HEK293 (cell line): Measurements from ENCODE around the gene OLA1.

Source experiments
- CTCF ChIA-PET: fragments of 350-600 bp; formaldehyde crosslinking; extraction: SDS; loops from one replicate; lab custom pipeline; 2021; ENCODE audit warnings: antibody characterized with exemption; lab: Yijun Ruan, JAX
- POLR2A ChIA-PET: fragments of 300-600 bp; formaldehyde crosslinking; extraction: SDS; loops from one replicate; lab custom pipeline; 2020; ENCODE audit warnings: antibody characterized with exemption, inconsistent platforms; lab: Yijun Ruan, JAX
- H3K27ac ChIP-seq: fragments of 200-500 bp; sonication (Bioruptor generic); 2 replicates; pipeline ENCODE4 v1.5.1; 2014; ENCODE audit warnings: low read depth, low read length, control low read depth, inconsistent platforms; ENCODE audit errors: extremely low read depth
- H3K36me3 ChIP-seq, 2 experiments: fragments of 200-500 bp in 1 of 2; sonication (Bioruptor generic) in 1 of 2; 1 replicate in 1 of 2; 2 replicates in 1 of 2; pipeline ENCODE4 v1.5.1; 2014 to 2017; ENCODE audit warnings: inconsistent platforms in 2 of 2, low read length in 2 of 2; ENCODE audit not compliant: control insufficient read depth in 2 of 2, insufficient read depth in 1 of 2
- H3K4me1 ChIP-seq: fragments of 200-500 bp; sonication (Bioruptor generic); 2 replicates; pipeline ENCODE4 v1.5.1; 2014; ENCODE audit warnings: mild to moderate bottlenecking, low read length, inconsistent platforms; ENCODE audit not compliant: control insufficient read depth, insufficient read depth
- H3K4me3 ChIP-seq: 2 replicates; pipeline ENCODE4 v1.5.1; 2011; ENCODE audit warnings: low read depth, mild to moderate bottlenecking, control low read depth, low read length, moderate library complexity
- H3K9me3 ChIP-seq: fragments of 200-500 bp; sonication (Bioruptor generic); 2 replicates; pipeline ENCODE4 v1.5.1; 2014; ENCODE audit warnings: low read depth, low read length, inconsistent platforms; ENCODE audit not compliant: control insufficient read depth, insufficient read depth
- KLF1 ChIP-seq: fragments of 450-650 bp; formaldehyde crosslinking; IDR thresholded peaks from 2 replicates; pipeline ENCODE4 v1.5.1; 2016; ENCODE audit warnings: missing biosample characterization, missing genetic modification characterization
- KLF17 ChIP-seq: fragments of 450-650 bp; formaldehyde crosslinking; IDR thresholded peaks from 2 replicates; pipeline ENCODE4 v1.5.1; 2016; ENCODE audit warnings: missing biosample characterization, missing genetic modification characterization
- OSR2 ChIP-seq: fragments of 450-650 bp; formaldehyde crosslinking; IDR thresholded peaks from 2 replicates; pipeline ENCODE4 v1.5.1; 2016; ENCODE audit warnings: missing biosample characterization, missing genetic modification characterization
- PRDM2 ChIP-seq: fragments of 450-650 bp; formaldehyde crosslinking; IDR thresholded peaks from 2 replicates; pipeline ENCODE4 v1.5.1; 2016; ENCODE audit warnings: missing biosample characterization, missing genetic modification characterization, borderline replicate concordance
- PRDM4 ChIP-seq: fragments of 450-650 bp; formaldehyde crosslinking; IDR thresholded peaks from 2 replicates; pipeline ENCODE4 v1.5.1; 2017; ENCODE audit warnings: missing biosample characterization, missing genetic modification characterization
- RBAK ChIP-seq: fragments of 450-650 bp; formaldehyde crosslinking; IDR thresholded peaks from 2 replicates; pipeline ENCODE4 v1.5.1; 2016; ENCODE audit warnings: missing biosample characterization, missing genetic modification characterization
- SP2 ChIP-seq: fragments of 450-650 bp; formaldehyde crosslinking; IDR thresholded peaks from 2 replicates; pipeline ENCODE4 v1.5.1; 2016; ENCODE audit warnings: missing biosample characterization, missing genetic modification characterization
- ZBTB8A ChIP-seq: fragments of 450-650 bp; formaldehyde crosslinking; IDR thresholded peaks from 2 replicates; pipeline ENCODE4 v1.5.1; 2016; ENCODE audit warnings: missing biosample characterization, missing genetic modification characterization
- ZFHX2 ChIP-seq: fragments of 450-650 bp; formaldehyde crosslinking; conservative IDR thresholded peaks from 2 replicates; pipeline ENCODE4 v1.5.1; 2016; ENCODE audit warnings: missing biosample characterization, missing genetic modification characterization
- ZNF18 ChIP-seq: fragments of 450-650 bp; formaldehyde crosslinking; IDR thresholded peaks from 2 replicates; pipeline ENCODE4 v1.5.1; 2016; ENCODE audit warnings: missing biosample characterization, missing genetic modification characterization
- ZNF26 ChIP-seq: fragments of 450-650 bp; formaldehyde crosslinking; IDR thresholded peaks from 2 replicates; pipeline ENCODE4 v1.5.1; 2016; ENCODE audit warnings: missing biosample characterization, missing genetic modification characterization
- ZNF341 ChIP-seq: fragments of 450-650 bp; formaldehyde crosslinking; IDR thresholded peaks from 2 replicates; pipeline ENCODE4; 2016; ENCODE audit warnings: low read depth, missing biosample characterization, missing genetic modification characterization
- ZNF426 ChIP-seq: fragments of 450-650 bp; formaldehyde crosslinking; IDR thresholded peaks from 2 replicates; pipeline ENCODE4 v1.5.1; 2017; ENCODE audit warnings: missing biosample characterization, missing genetic modification characterization, mild to moderate bottlenecking, inconsistent platforms, moderate library complexity
- ZNF600 ChIP-seq: fragments of 450-650 bp; formaldehyde crosslinking; IDR thresholded peaks from 2 replicates; pipeline ENCODE4 v1.5.1; 2016; ENCODE audit warnings: missing biosample characterization, missing genetic modification characterization
- ZNF624 ChIP-seq: fragments of 450-650 bp; formaldehyde crosslinking; IDR thresholded peaks from 2 replicates; pipeline ENCODE4 v1.5.1; 2017; ENCODE audit warnings: missing biosample characterization, missing genetic modification characterization
- ZNF76 ChIP-seq: fragments of 450-650 bp; formaldehyde crosslinking; IDR thresholded peaks from 2 replicates; pipeline ENCODE4; 2016; ENCODE audit warnings: low read depth, missing biosample characterization, missing genetic modification characterization, borderline replicate concordance
- TF ChIP-seq, protein P1 (sequence below): sonication (generic); formaldehyde crosslinking; IDR thresholded peaks from 2 replicates; pipeline ENCODE4 v1.8.1; 2022; ENCODE audit warnings: mild to moderate bottlenecking, moderate library complexity, missing genetic modification reagents
- TF ChIP-seq, protein P2 (sequence below): fragments of 450-650 bp; formaldehyde crosslinking; IDR thresholded peaks from 2 replicates; pipeline ENCODE4 v1.5.1; 2017; ENCODE audit warnings: missing biosample characterization, missing genetic modification characterization

OLA1 gene

GRCh38 chr2:174259981-174260380 is 11.6 kb upstream of the OLA1 start:
- CTCF ChIA-PET = interaction anchor here (0.6 to 0.7 kb wide), 3 partner anchors 8 to 867 kb away, joined by 3 read pairs; no protein-coding TSS in a partner anchor
- TF ChIP-seq SP2 (tag by site-specific recombination) = no peak
- TF ChIP-seq KLF1 = no peak
- no peak for TF ChIP-seq KLF17 (tag by site-specific recombination)
- TF ChIP-seq PRDM2 (tag by site-specific recombination) = no peak
- TF ChIP-seq ZNF426 (tag by site-specific recombination) = no peak
- TF ChIP-seq OSR2 = no peak
- TF ChIP-seq ZNF624 (tag by site-specific recombination) = no peak
- TF ChIP-seq ZNF26 (tag by site-specific recombination) = no peak
- no peak for TF ChIP-seq ZNF600 (tag by site-specific recombination)
- TF ChIP-seq ZBTB8A = no peak
- no peak for TF ChIP-seq ZFHX2
- TF ChIP-seq, protein P1, sequence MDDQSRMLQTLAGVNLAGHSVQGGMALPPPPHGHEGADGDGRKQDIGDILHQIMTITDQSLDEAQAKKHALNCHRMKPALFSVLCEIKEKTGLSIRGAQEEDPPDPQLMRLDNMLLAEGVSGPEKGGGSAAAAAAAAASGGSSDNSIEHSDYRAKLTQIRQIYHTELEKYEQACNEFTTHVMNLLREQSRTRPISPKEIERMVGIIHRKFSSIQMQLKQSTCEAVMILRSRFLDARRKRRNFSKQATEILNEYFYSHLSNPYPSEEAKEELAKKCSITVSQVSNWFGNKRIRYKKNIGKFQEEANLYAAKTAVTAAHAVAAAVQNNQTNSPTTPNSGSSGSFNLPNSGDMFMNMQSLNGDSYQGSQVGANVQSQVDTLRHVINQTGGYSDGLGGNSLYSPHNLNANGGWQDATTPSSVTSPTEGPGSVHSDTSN = no peak
- no peak for TF ChIP-seq PRDM4 (tag by site-specific recombination)
- TF ChIP-seq ZNF341 (tag by site-specific recombination) = peak; percentile 19; the same call in 1 of the 2 replicates
- no peak for TF ChIP-seq ZNF76
- TF ChIP-seq, protein P2, sequence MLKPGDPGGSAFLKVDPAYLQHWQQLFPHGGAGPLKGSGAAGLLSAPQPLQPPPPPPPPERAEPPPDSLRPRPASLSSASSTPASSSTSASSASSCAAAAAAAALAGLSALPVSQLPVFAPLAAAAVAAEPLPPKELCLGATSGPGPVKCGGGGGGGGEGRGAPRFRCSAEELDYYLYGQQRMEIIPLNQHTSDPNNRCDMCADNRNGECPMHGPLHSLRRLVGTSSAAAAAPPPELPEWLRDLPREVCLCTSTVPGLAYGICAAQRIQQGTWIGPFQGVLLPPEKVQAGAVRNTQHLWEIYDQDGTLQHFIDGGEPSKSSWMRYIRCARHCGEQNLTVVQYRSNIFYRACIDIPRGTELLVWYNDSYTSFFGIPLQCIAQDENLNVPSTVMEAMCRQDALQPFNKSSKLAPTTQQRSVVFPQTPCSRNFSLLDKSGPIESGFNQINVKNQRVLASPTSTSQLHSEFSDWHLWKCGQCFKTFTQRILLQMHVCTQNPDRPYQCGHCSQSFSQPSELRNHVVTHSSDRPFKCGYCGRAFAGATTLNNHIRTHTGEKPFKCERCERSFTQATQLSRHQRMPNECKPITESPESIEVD = peak; percentile 66
- no peak for TF ChIP-seq RBAK (tag by site-specific recombination)
- no peak for TF ChIP-seq ZNF18 (tag by site-specific recombination)

More at GRCh38 chr2:174259981-174260380, 11.6 kb upstream of the OLA1 start:
- H3K4me1 ChIP-seq = no peaks in the 10 kb centered on the region
- H3K4me3 ChIP-seq = no peak overlapping the region
- POLR2A ChIA-PET = interaction anchor here (0.6 to 1.2 kb wide), 3 partner anchors 11 to 508 kb away, joined by 3 to 4 read pairs (median 4); partner anchors contain the start of gene OLA1
- H3K27ac ChIP-seq = no peak overlapping the region
- no peaks in the 10 kb centered on the region for H3K9me3 ChIP-seq
- H3K36me3 ChIP-seq = no peaks in the 10 kb centered on the region
